Neural cell (in vitro differentiated cells): ENCODE measurements around the gene TDP1.

Experiments used
- POLR2AphosphoS5 ChIP-seq: IDR thresholded peaks from 2 replicates; pipeline ENCODE4 v1.6.1; 2012
- SMC3 ChIP-seq: fragments of 450-650 bp; conservative IDR thresholded peaks from 2 replicates; pipeline ENCODE4 v1.6.1; 2014; ENCODE audit warnings: antibody characterized with exemption, mild to moderate bottlenecking, moderate library complexity; ENCODE audit not compliant: poor library complexity
- TAF1 ChIP-seq: IDR thresholded peaks from 2 replicates; pipeline ENCODE4 v1.6.1; 2012; ENCODE audit warnings: low read depth
- TF ChIP-seq, protein P1 (sequence below): fragments of 450-650 bp; IDR thresholded peaks from 2 replicates; pipeline ENCODE4 v1.5.1; 2014; ENCODE audit warnings: antibody characterized with exemption, mild to moderate bottlenecking, moderate library complexity; ENCODE audit not compliant: poor library complexity, severe bottlenecking
- TF ChIP-seq, protein P2 (sequence below): IDR thresholded peaks from 2 replicates; pipeline ENCODE4 v1.6.1; 2012; ENCODE audit warnings: borderline replicate concordance

DNA sequence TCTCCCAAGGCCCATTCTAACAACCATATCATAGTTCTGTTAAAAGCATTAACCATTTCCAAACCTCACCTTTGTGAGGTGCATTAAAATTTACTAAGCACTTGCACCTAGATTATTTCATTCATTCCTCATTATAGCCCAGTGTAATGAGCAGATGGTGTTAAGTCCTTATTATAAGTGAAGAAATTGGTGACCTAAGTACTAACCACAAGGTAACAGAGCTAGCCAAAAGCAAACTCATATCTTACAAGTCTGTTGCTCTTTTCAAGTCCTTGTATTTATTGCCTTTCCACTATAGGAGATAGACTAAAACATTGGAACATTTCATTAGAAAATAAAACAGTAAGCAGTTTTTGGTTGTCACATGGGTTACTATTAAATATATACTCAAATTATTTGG is 49.7 kb downstream of the TDP1 start:
- TF ChIP-seq, protein P1, sequence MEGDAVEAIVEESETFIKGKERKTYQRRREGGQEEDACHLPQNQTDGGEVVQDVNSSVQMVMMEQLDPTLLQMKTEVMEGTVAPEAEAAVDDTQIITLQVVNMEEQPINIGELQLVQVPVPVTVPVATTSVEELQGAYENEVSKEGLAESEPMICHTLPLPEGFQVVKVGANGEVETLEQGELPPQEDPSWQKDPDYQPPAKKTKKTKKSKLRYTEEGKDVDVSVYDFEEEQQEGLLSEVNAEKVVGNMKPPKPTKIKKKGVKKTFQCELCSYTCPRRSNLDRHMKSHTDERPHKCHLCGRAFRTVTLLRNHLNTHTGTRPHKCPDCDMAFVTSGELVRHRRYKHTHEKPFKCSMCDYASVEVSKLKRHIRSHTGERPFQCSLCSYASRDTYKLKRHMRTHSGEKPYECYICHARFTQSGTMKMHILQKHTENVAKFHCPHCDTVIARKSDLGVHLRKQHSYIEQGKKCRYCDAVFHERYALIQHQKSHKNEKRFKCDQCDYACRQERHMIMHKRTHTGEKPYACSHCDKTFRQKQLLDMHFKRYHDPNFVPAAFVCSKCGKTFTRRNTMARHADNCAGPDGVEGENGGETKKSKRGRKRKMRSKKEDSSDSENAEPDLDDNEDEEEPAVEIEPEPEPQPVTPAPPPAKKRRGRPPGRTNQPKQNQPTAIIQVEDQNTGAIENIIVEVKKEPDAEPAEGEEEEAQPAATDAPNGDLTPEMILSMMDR: no peak
- TF ChIP-seq POLR2AphosphoS5 (no peak), TAF1 (no peak), SMC3 (no peak)
- TF ChIP-seq, protein P2, sequence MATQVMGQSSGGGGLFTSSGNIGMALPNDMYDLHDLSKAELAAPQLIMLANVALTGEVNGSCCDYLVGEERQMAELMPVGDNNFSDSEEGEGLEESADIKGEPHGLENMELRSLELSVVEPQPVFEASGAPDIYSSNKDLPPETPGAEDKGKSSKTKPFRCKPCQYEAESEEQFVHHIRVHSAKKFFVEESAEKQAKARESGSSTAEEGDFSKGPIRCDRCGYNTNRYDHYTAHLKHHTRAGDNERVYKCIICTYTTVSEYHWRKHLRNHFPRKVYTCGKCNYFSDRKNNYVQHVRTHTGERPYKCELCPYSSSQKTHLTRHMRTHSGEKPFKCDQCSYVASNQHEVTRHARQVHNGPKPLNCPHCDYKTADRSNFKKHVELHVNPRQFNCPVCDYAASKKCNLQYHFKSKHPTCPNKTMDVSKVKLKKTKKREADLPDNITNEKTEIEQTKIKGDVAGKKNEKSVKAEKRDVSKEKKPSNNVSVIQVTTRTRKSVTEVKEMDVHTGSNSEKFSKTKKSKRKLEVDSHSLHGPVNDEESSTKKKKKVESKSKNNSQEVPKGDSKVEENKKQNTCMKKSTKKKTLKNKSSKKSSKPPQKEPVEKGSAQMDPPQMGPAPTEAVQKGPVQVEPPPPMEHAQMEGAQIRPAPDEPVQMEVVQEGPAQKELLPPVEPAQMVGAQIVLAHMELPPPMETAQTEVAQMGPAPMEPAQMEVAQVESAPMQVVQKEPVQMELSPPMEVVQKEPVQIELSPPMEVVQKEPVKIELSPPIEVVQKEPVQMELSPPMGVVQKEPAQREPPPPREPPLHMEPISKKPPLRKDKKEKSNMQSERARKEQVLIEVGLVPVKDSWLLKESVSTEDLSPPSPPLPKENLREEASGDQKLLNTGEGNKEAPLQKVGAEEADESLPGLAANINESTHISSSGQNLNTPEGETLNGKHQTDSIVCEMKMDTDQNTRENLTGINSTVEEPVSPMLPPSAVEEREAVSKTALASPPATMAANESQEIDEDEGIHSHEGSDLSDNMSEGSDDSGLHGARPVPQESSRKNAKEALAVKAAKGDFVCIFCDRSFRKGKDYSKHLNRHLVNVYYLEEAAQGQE: no peak
